GM23338 (cell line): ENCODE measurements around the gene RBM38. TPM values are rescaled to one million over a fixed set of nuclear protein-coding genes. Genes with fewer than 3 reads are reported as not detected.

Experiments
- ATAC-seq: fragments of 200-7000 bp; cut with Tn5 transposase; 3 replicates; pipeline ENCODE4 v1.9.1; 2020
- DNase-seq: peaks from one replicate; pipeline ENCODE4 v3.0.0-alpha.2; 2015; ENCODE audit warnings: low spot score
- H2AFZ ChIP-seq: fragments of 200-600 bp; sonication (generic); 2 replicates; pipeline ENCODE4 v1.8.0; 2016; ENCODE audit warnings: antibody characterized with exemption, mild to moderate bottlenecking, moderate library complexity
- H3F3A ChIP-seq: fragments of 200-600 bp; sonication (generic); replicated peaks from 2 replicates; pipeline ENCODE4 v1.8.0; 2017; ENCODE audit warnings: antibody characterized with exemption, mixed run types, low read depth
- H3K27ac ChIP-seq: fragments of 200-600 bp; sonication (generic); 2 replicates; pipeline ENCODE4 v1.6.1; 2016; ENCODE audit warnings: low read depth
- H3K27me3 ChIP-seq: fragments of 200-600 bp; sonication (generic); 2 replicates; pipeline ENCODE4 v1.8.0; 2016; ENCODE audit warnings: mild to moderate bottlenecking, mixed run types, moderate library complexity; ENCODE audit not compliant: insufficient read depth
- H3K36me3 ChIP-seq: fragments of 200-600 bp; sonication (generic); 2 replicates; pipeline ENCODE4 v1.8.0; 2016; ENCODE audit warnings: mild to moderate bottlenecking; ENCODE audit not compliant: insufficient read depth
- H3K4me1 ChIP-seq: fragments of 200-600 bp; sonication (generic); 2 replicates; pipeline ENCODE4 v1.8.0; 2016; ENCODE audit warnings: mild to moderate bottlenecking, moderate library complexity; ENCODE audit not compliant: insufficient read depth
- H3K4me2 ChIP-seq: fragments of 200-600 bp; sonication (generic); 2 replicates; pipeline ENCODE4 v1.7.1; 2017; ENCODE audit warnings: mixed run types
- H3K4me3 ChIP-seq: fragments of 200-600 bp; sonication (generic); 2 replicates; pipeline ENCODE4 v1.6.1; 2016; ENCODE audit warnings: mixed run types
- H3K79me2 ChIP-seq: fragments of 200-600 bp; sonication (generic); replicated peaks from 2 replicates; pipeline ENCODE4 v1.8.0; 2017; ENCODE audit warnings: mild to moderate bottlenecking; ENCODE audit not compliant: insufficient read depth
- H3K9me2 ChIP-seq: fragments of 200-600 bp; sonication (generic); 2 replicates; pipeline ENCODE4 v1.8.0; 2017; ENCODE audit not compliant: insufficient read depth
- H4K20me1 ChIP-seq: fragments of 200-600 bp; sonication (generic); replicated peaks from 2 replicates; pipeline ENCODE4 v1.8.0; 2017; ENCODE audit warnings: mild to moderate bottlenecking; ENCODE audit not compliant: insufficient read depth
- H3K27ac Mint-ChIP-seq: 2 replicates; pipeline ENCODE4 v1.8.0; 2020; ENCODE audit warnings: inconsistent platforms, mild to moderate bottlenecking, moderate library complexity, mixed read lengths
- H3K27me3 Mint-ChIP-seq: 3 replicates; pipeline ENCODE4 v1.8.0; 2022; ENCODE audit warnings: low read depth, mild to moderate bottlenecking, moderate library complexity, mixed read lengths, inconsistent platforms; ENCODE audit not compliant: insufficient read depth, poor library complexity
- H3K36me3 Mint-ChIP-seq: 3 replicates; pipeline ENCODE4 v1.8.0; 2021; ENCODE audit warnings: low read depth, mild to moderate bottlenecking, inconsistent platforms, moderate library complexity, mixed read lengths
- H3K4me1 Mint-ChIP-seq: 3 replicates; pipeline ENCODE4 v1.8.0; 2020; ENCODE audit warnings: mild to moderate bottlenecking, inconsistent platforms, mixed read lengths
- H3K4me3 Mint-ChIP-seq: 3 replicates; pipeline ENCODE4 v1.8.0; 2021; ENCODE audit warnings: moderate library complexity, mild to moderate bottlenecking, inconsistent platforms, mixed read lengths
- H3K9me3 Mint-ChIP-seq: 3 replicates; pipeline ENCODE4 v1.8.0; 2020; ENCODE audit warnings: moderate library complexity, mild to moderate bottlenecking, inconsistent platforms, mixed read lengths
- CREB1 ChIP-seq: fragments of 250-450 bp; sonication (Bioruptor Pico); IDR thresholded peaks from 2 replicates; pipeline ENCODE4 v1.5.0; 2020; ENCODE audit warnings: low read depth, mild to moderate bottlenecking, moderate library complexity
- CTCF ChIP-seq, 2 experiments: fragments of 200-600 bp in 1 of 2; sonication (generic) in 1 of 2; conservative IDR thresholded peaks; 2 replicates each; pipeline versions ENCODE4 v1.5.1 to v1.6.1; 2016 to 2017; ENCODE audit warnings: antibody characterized with exemption in 2 of 2, low read depth in 2 of 2, mild to moderate bottlenecking in 2 of 2, moderate library complexity in 1 of 2
- EZH2 ChIP-seq: fragments of 200-600 bp; sonication (generic); IDR thresholded peaks from one replicate; pipeline ENCODE4 v1.8.0; 2017; ENCODE audit warnings: antibody characterized with exemption, mild to moderate bottlenecking, low read depth; ENCODE audit not compliant: unreplicated experiment
- NANOG ChIP-seq: IDR thresholded peaks from 2 replicates; pipeline ENCODE4 v1.6.1; 2016; ENCODE audit warnings: antibody characterized with exemption, borderline replicate concordance
- STAT1 ChIP-seq: IDR thresholded peaks from one replicate; pipeline ENCODE4 v1.6.1; 2016; ENCODE audit warnings: antibody characterized with exemption; ENCODE audit not compliant: unreplicated experiment
- ZNF114 ChIP-seq: fragments of 250-450 bp; sonication (Bioruptor Pico); IDR thresholded peaks from 2 replicates; pipeline ENCODE4 v1.5.0; 2020; ENCODE audit warnings: mild to moderate bottlenecking, moderate library complexity
- ZNF331 ChIP-seq: fragments of 250-450 bp; sonication (Bioruptor Pico); IDR thresholded peaks from 2 replicates; pipeline ENCODE4 v1.5.0; 2020; ENCODE audit warnings: low read depth, mild to moderate bottlenecking, moderate library complexity
- ZNF462 ChIP-seq: fragments of 250-450 bp; sonication (Bioruptor Pico); IDR thresholded peaks from 2 replicates; pipeline ENCODE4 v1.5.0; 2020; ENCODE audit warnings: mild to moderate bottlenecking, moderate library complexity
- polyA plus RNA-seq: library from polyadenylated mRNA; unstranded; fragments of >200 nt; fragmentation: Nextera tagmentation; extraction: Ambion mirVana; gene quantifications from 2 replicates; pipeline ENCODE4 v1.2.1, GENCODE V29; 2016
- total RNA-seq: library from RNA; depleted of rRNA; stranded (reverse); fragments of >200 nt; shearing (Covaris generic); gene quantifications from 2 replicates; pipeline ENCODE4 v1.2.3, GENCODE V29; 2014

RBM38 gene
- total and polyA plus RNA-seq, 2 experiments from 2014 or later: 22.9 to 80.5 TPM

- TF ChIP-seq ZNF462 (CRISPR knock-in tag) (no peak), CREB1 (CRISPR knock-in tag) (no peak), NANOG (no peak), EZH2 (no peak)
Measured at GRCh38 chr20:57401565-57401918, 10.3 kb downstream of the RBM38 start (continued).

- H3K79me2 ChIP-seq: peaks cover 50% of the 10 kb centered on the region
- H3K4me1 ChIP-seq: no peaks in the 10 kb centered on the region
- H3K4me3 ChIP-seq: no peak overlapping the region
- no peaks in the 10 kb centered on the region for H3K27me3 ChIP-seq
- DNase-seq: no peak
- peaks cover 10% of the 10 kb centered on the region for H3K27me3 Mint-ChIP-seq
- no peaks in the 10 kb centered on the region for H3K9me3 Mint-ChIP-seq
- H3K27ac ChIP-seq: no peak overlapping the region
- no peak overlapping the region for H2AFZ ChIP-seq
- H3K36me3 Mint-ChIP-seq: peaks cover 47% of the 10 kb centered on the region
- H3K4me3 Mint-ChIP-seq: no peak overlapping the region
- H3K4me2 ChIP-seq: no peak overlapping the region
- ATAC-seq: no peak
- no peak overlapping the region for H3K27ac Mint-ChIP-seq
- no peak for TF ChIP-seq STAT1
- TF ChIP-seq ZNF114 (CRISPR knock-in tag): no peak
- no peak for TF ChIP-seq ZNF331 (CRISPR knock-in tag)
- no peak for TF ChIP-seq CTCF (conservative IDR thresholded peaks at IDR 0.05; ENCODE audit: low read depth in 2 of 2)
- no peaks in the 10 kb centered on the region for H3K9me2 ChIP-seq
- H4K20me1 ChIP-seq: peaks cover 4% of the 10 kb centered on the region
- H3K36me3 ChIP-seq: 0 out of 2 replicates have a peak, but pooled peaks cover 3% of the 10 kb centered on the region
- peaks cover 3% of the 10 kb centered on the region for H3K4me1 Mint-ChIP-seq
- H3F3A ChIP-seq: no peaks in the 10 kb centered on the region
Measured at GRCh38 chr20:57402206-57403125, 11.3 kb downstream of the RBM38 start.
